ENCODE results near the gene CECR2. TPM values are rescaled to one million over a fixed set of nuclear protein-coding genes. Genes with fewer than 3 reads are reported as not detected.

CECR2 gene
- polyA plus RNA-seq, 1 of the 3 experiments (the other 2 are of a cell fraction): not detected

- no peak overlapping the region for H2AFZ ChIP-seq (ENCODE audit: low read depth)
- ChIA-PET POLR2A (no interaction called here), CTCF (no interaction called here)
- no peak overlapping the region for H3K4me3 ChIP-seq (ENCODE audit: low read depth in 2 of 2, low read length in 1 of 2)
- no peaks in the 10 kb centered on the region for H3K9me2 ChIP-seq
- H3K4me2 ChIP-seq: no peak overlapping the region
- H3F3A ChIP-seq (replicated peaks; ENCODE audit: insufficient read depth): no peaks in the 10 kb centered on the region
- no peaks in the 10 kb centered on the region for H3K9me3 ChIP-seq
- H3K27me3 ChIP-seq (ENCODE audit: insufficient read depth): peaks cover 55% of the 10 kb centered on the region
- no peak for DNase-seq
- TF ChIP-seq TEAD4 (IDR thresholded peaks at IDR 0.05; ENCODE audit: borderline replicate concordance, insufficient read depth): no peak
- no peak for TF ChIP-seq JUND (IDR thresholded peaks at IDR 0.05)
- TF ChIP-seq NFIC (IDR thresholded peaks at IDR 0.05; ENCODE audit: borderline replicate concordance): no peak
- TF ChIP-seq USF1 (IDR thresholded peaks at IDR 0.05; ENCODE audit: borderline replicate concordance, low read depth): no peak
- no peak for TF ChIP-seq IRF3 (IDR thresholded peaks at IDR 0.05; ENCODE audit: low read depth, low read length)
- no peak for TF ChIP-seq FOSL2 (IDR thresholded peaks at IDR 0.05; ENCODE audit: borderline replicate concordance, low read depth)
- TF ChIP-seq PBX3 (IDR thresholded peaks at IDR 0.05): no peak
- no peak for TF ChIP-seq NRF1 (IDR thresholded peaks at IDR 0.05; ENCODE audit: low read depth, low read length)
- no peak for TF ChIP-seq MXI1 (IDR thresholded peaks at IDR 0.05; ENCODE audit: low read depth, low read length)
- TF ChIP-seq RCOR1 (IDR thresholded peaks at IDR 0.05; ENCODE audit: low read length): no peak
- no peak for TF ChIP-seq EZH2phosphoT487 (IDR thresholded peaks at IDR 0.05; ENCODE audit: borderline replicate concordance, low read depth)
- no peak overlapping the region for H3K27ac ChIP-seq (ENCODE audit: low read depth in 2 of 2, low read length in 1 of 2)
- H3K36me3 ChIP-seq (replicated peaks in 1 of 2; ENCODE audit: control insufficient read depth in 1 of 2, insufficient read depth in 2 of 2, low read length in 1 of 2): no peaks in the 10 kb centered on the region
- H4K20me1 ChIP-seq (ENCODE audit: insufficient read depth): no peaks in the 10 kb centered on the region
- H3K79me2 ChIP-seq (ENCODE audit: insufficient read depth): no peaks in the 10 kb centered on the region
- H3K4me1 ChIP-seq (ENCODE audit: control insufficient read depth in 1 of 2, insufficient read depth in 2 of 2, low read depth in 1 of 2, low read length in 1 of 2): no peaks in the 10 kb centered on the region
- WGBS (ENCODE audit: low lambda C conversion rate): 0% methylated on average over 3 of the region's 3 CpGs
- H3K9ac ChIP-seq: no peak overlapping the region
Observed at GRCh38 chr22:17400305-17400704, 31.0 kb downstream of the CECR2 start.

- H3K9me3 ChIP-seq: no peaks in the 10 kb centered on the region
- no peaks in the 10 kb centered on the region for H3K79me2 ChIP-seq (ENCODE audit: insufficient read depth)
- H4K20me1 ChIP-seq (ENCODE audit: insufficient read depth): no peaks in the 10 kb centered on the region
- H3K36me3 ChIP-seq (replicated peaks in 1 of 2; ENCODE audit: control insufficient read depth in 1 of 2, insufficient read depth in 2 of 2, low read length in 1 of 2): no peaks in the 10 kb centered on the region
- H3K4me2 ChIP-seq: no peak overlapping the region
- TF ChIP-seq NRF1 (IDR thresholded peaks at IDR 0.05; ENCODE audit: low read depth, low read length): no peak
- no peak for TF ChIP-seq MAX (IDR thresholded peaks at IDR 0.05; ENCODE audit: low read depth)
- CTCF ChIA-PET: no interaction called here
- H3K9ac ChIP-seq: no peak overlapping the region
- peaks cover 6% of the 10 kb centered on the region for H3F3A ChIP-seq (replicated peaks; ENCODE audit: insufficient read depth)
- DNase-seq: no peak
- POLR2A ChIA-PET: no interaction called here
- H3K4me1 ChIP-seq (ENCODE audit: control insufficient read depth in 1 of 2, insufficient read depth in 2 of 2, low read depth in 1 of 2, low read length in 1 of 2): 0 out of 4 replicates have a peak, but pooled peaks cover 0 to 2% of the 10 kb centered on the region in 2 experiments
- WGBS (ENCODE audit: low lambda C conversion rate): 3% methylated on average over 7 of the region's 7 CpGs
- no peak overlapping the region for H2AFZ ChIP-seq (ENCODE audit: low read depth)
- H3K27me3 ChIP-seq (ENCODE audit: insufficient read depth): peaks cover 42% of the 10 kb centered on the region
- H3K9me2 ChIP-seq: no peaks in the 10 kb centered on the region
- H3K4me3 ChIP-seq (ENCODE audit: low read depth in 2 of 2, low read length in 1 of 2): no peak overlapping the region
- no peak overlapping the region for H3K27ac ChIP-seq (ENCODE audit: low read depth in 2 of 2, low read length in 1 of 2)
Observed at GRCh38 chr22:17401728-17402127, 32.5 kb downstream of the CECR2 start.
